GM18867 (cell line): ENCODE data around the gene MUC5B.

ENCODE experiments used
- ATAC-seq: cut with Tn5 transposase; IDR thresholded peaks from one replicate; pipeline ENCODE4 v1.9.1; 2021; ENCODE audit warnings: mild to moderate bottlenecking, moderate library complexity; ENCODE audit not compliant: unreplicated experiment

MUC5B gene

DNA sequence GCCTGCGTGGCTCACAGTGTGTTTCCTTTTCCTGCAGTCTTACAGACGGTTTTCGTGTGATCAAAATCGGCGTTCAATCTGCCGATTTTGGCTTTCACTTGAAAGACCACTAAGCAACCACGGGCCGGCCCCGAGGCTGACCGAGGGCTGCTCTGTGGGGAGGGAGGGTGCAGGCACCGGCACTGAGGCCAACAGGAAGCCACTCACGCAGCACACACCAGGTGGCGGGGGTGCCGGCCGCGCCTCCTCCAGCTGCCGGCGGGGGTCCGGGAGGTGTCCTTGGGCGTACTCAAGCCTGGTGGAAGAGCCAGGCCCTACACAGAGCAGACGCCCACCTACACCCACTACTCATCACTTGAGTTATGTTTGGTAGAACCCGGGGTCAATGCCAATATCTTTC, 72.2 kb downstream of the MUC5B start:
- no peak for ATAC-seq

- ATAC-seq = no peak
These were observed 72.7 kb downstream of the MUC5B start for GRCh38 chr11:1295591-1295990.

DNA sequence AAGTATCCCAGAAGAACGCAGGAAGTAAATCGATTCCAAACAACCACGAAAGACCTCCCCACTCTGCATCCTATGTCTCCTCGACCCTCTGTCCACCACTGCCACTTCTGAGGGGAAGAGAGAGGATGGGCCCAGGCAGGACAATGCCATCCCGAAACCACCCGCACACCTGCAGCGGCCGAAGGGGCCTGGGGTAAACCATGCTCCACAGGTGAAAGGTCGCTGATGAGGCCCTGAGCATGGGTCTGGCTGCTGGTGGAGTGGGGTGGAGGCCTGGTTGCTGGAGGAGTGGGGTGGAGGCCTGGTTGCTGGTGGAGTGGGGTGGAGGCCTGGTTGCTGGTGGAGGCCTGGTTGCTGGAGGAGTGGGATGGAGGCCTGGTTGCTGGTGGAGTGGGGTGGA, 73.4 kb downstream of the MUC5B start:
- no peak for ATAC-seq

GRCh38 chr11:1297011-1297575, 74.2 kb downstream of the MUC5B start:
- ATAC-seq = no peak

- no peak for ATAC-seq
These were observed 75.0 kb downstream of the MUC5B start for GRCh38 chr11:1297576-1298473.

- ATAC-seq = no peak
These were observed 76.0 kb downstream of the MUC5B start for GRCh38 chr11:1298695-1299492.

DNA sequence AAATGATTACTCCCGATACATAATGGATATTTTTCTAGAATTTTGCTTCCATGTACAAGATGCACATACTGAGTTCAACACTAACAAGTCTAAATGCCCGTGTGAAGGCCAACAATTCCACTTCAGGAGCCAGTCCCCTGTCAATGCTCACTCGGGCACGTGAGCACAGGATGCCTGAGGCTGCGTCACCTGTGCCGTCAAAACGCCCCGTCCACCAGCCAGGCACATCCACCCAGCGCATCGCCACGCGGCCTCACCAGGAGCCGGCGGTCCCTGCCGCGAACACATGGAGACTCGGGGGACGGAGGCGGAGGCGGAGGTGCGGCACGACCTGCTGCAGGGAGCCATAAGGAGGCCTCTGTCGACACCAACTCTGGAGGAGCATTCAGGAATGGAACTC, 76.8 kb downstream of the MUC5B start:
- no peak for ATAC-seq

DNA sequence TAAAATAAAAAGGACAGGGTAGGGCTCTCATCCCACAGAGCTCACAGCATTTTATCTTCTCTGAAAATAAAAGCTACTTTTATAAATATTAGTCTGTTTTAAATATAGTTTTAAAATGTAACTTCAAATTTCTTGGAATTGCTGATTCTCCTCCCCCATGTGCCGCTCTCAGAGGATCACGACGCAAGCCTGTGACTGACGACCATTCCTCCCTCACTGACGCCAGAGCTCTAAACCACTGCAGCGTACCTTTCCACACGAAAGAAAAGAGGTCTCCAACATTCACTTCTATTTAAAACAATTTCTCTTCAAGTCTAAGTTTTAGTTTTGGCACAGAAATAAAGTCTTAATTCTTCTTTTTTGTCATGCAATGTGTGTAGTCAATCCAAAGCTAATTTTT, 77.3 kb downstream of the MUC5B start:
- ATAC-seq = no peak

- ATAC-seq = no peak
These were observed 77.8 kb downstream of the MUC5B start for GRCh38 chr11:1300569-1301187.

- ATAC-seq = no peak
These were observed 78.5 kb downstream of the MUC5B start for GRCh38 chr11:1301220-1302000.

DNA sequence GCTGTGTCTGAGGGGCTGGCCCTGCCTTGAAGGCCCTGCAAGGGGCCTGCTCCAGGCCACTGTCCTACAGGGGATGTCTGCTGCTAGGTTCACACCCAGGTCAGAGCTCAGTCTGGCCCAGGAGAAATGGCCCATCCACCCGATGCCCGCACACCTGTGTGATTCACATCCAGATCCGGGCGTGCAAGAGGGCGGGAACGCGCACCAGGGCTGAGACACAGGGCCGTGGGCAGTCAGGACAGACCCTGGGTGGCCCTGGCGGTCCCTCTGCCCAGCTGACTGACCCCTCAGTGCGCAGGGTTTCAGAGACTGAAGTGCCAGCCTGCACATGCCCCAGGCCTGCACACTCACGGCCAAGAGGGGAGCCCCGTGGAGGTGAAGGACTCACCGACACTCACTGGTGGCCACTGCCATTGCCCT, 79.2 kb downstream of the MUC5B start:
- no peak for ATAC-seq

DNA sequence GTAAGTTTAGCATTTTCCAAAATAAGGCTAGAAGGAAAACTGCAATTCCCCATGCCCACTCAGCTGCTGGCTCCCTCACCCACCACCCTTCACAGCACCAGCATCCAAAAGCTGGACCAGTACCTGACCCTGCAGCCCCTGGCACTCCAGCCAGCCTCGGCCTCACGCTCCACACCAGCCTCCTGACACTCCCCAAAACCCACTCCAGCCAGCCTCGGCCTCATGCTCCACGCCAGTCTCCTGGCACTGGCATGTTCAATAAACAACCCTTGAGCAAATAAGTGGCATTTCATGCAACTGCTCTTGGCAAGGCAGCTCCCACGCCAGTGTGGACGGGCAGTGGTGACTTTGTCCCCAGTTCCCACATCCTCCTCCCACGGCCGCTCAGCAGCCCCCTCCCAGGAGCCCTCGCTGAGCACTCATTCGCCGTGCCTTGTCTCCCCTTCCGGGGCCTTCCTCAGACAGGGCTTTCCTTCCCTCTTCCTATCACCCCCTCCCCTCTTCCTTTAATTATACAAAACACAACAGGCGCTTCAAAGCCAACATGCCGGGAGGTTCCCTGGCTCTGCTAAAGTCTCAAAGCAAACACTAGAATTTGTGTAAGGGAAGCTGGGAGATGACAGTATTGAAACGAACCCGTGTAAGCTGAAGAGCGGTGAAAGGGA, 79.7 kb downstream of the MUC5B start:
- ATAC-seq = no peak

DNA sequence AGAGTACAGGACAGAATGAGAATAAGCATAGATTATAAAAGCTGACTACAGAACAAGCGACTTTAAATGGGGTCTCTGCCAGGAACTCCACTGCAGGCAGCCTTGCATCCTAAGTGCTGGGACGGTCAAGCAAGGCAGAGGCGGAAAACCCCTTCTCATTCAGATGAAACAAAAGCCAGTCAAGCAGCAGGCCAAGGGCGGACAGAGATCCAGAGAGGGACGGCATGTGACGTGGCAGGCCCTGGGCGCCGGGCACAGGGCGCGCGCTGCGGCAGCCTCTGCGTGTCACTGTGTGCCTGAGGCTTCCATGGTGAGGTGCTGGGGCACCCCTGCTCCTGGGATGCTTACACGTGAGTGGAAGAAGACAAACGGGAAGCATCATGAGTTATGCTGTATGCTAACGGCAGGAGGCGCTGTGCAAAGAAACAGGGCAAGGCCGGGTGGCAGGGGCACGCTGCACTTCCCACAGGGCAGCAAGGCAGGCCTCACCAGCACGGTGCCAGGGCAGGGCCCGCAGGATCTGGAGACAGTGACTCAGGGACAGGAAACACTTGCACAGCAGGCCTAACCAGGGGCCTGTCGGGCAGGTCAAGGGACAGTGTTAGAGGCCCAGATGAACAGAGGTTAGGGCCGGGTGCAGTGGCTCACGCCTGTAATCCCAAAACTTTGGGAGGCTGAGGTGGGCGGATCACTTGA, 80.4 kb downstream of the MUC5B start:
- ATAC-seq = no peak

- ATAC-seq = no peak
These were observed 81.1 kb downstream of the MUC5B start for GRCh38 chr11:1303973-1304372.

- no peak for ATAC-seq
These were observed 81.5 kb downstream of the MUC5B start for GRCh38 chr11:1304380-1304779.

GRCh38 chr11:1305063-1305495, 82.2 kb downstream of the MUC5B start:
- no peak for ATAC-seq

DNA sequence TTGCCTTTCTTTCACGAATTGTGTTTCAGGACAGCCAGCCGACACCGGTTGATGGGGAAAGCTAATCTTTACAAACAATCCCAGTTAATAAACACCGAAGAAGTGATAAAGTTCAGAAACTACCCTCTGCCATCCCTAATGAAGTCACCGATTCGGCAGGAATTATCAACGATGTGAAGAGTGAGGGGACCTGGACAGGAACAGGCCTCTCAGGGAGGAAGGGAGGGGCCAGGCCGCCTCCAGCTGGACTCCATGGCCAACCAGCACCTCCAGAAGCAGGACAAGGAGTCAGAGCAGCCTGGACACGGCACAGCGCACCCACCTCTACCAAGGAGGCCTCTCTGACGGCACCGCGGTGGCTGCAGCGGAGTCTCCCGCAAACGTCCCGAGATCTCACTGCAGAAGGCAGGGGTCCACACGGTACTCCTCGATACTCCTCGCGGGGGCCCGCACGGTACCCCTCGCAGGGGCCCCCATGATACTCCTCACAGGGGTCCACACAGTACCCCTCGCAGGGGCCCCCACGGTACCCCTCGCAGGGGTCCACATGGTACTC, 82.7 kb downstream of the MUC5B start:
- no peak for ATAC-seq

DNA sequence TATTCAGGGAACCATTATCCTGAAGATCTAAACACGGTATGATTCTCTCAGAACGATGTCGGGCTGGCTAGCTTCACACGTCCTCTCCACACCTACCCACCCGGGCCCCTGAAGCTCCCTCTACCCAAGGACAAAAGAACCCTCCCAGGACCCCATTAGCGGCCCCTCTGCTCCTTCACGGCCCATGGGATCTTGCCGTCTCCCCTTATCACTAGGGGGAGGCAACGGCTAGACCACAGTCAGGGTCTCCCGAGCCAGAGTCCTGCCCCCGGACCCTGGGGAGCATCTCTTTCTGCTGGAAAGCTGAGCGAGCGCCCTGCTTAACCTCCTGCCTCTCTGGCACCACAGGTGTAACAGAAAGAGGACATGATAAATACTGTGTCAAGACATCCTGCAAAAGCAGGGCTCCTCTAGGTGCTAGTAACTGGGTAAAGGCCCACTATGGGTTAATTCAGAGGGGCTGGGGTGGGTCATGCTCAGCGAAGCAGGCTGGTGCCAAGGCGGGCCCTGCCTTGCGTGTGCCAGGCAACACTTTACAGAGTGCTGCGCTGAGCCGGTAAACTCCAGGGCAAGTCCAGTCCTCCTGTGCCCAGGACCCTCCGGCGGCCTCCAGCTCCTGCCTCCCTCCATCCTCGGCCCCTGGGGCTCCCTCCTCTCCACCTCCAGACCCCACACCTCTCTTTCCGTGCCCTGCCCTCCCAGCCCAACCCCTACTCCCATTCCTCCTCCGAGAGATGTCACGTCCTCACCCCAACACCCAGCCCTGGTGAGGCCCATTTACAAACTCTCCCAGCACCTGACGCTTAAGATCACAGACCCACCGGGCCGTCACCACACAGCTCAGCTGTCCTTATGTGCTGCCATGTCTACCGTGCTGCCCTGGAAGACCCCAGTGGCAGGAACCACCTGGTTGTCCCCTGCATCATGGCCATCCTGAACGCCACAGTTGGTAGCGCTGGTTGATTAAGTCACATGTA, 83.6 kb downstream of the MUC5B start:
- no peak for ATAC-seq
